Measurements from ENCODE around the gene HTR3C.
"Not testable (repeated sequence)": the region's sequence is repeated elsewhere in the genome, so short reads cannot be mapped to it uniquely, and the experiment has no call there.

HTR3C gene

DNA sequence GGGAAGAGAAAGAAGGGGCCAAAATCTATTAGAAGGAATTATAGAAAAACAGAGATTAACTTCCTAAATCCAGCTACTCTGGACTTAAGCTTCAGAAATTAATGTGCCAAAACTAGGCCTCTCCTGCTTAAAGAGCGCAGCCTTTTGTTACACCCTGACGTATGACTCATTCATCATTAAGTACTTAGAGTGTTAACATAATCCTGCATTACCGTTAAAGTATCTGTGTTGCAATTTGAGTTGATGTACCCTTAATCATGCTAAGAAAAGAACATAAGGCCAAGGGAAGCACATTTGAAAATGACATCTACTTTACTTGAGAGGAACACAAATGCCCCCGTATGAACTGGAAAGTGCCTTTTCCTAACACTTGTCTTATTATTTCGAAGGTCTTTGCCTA lies 13.4 kb upstream of the HTR3C start:
- no peaks in the 10 kb centered on the region for H3K4me1 ChIP-seq (ENCODE audit: control insufficient read depth, insufficient read depth, low read length)
- no peak overlapping the region for H3K9ac ChIP-seq (ENCODE audit: low read length)
- no peaks in the 10 kb centered on the region for H3K27me3 ChIP-seq (ENCODE audit: control insufficient read depth, insufficient read depth, low read length)
- H3K9me3 ChIP-seq (ENCODE audit: control insufficient read depth, low read length): no peaks in the 10 kb centered on the region
- H3K4me3 ChIP-seq (ENCODE audit: low read length): no peak overlapping the region
- no peaks in the 10 kb centered on the region for H3K36me3 ChIP-seq (ENCODE audit: control insufficient read depth, insufficient read depth, low read length)

DNA sequence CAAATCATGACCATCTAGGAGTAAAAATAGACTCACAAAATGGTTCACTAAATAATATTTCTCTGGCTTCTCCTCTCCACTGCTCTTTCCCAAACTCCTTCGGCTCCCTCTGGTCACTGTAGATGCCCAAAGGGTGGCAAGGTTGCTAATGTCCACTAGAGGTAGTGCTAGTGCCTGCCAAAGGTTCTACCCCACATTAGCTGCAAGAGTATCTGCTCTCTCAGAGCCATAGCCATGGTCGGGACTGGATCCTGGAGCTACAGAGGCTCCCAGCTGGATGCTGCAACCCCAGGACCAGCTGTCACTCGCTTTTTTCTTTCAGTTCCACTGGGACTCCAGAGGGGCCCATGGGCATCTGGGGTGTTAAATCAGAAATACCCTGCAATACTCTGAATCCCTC lies 12.8 kb upstream of the HTR3C start:
- Histone ChIP-seq H3K9ac (ENCODE audit: low read length) (no peak overlapping the region), H3K27me3 (ENCODE audit: control insufficient read depth, insufficient read depth, low read length) (no peaks in the 10 kb centered on the region), H3K9me3 (ENCODE audit: control insufficient read depth, low read length) (no peaks in the 10 kb centered on the region), H3K4me1 (ENCODE audit: control insufficient read depth, insufficient read depth, low read length) (no peaks in the 10 kb centered on the region), H3K36me3 (ENCODE audit: control insufficient read depth, insufficient read depth, low read length) (no peaks in the 10 kb centered on the region), H3K4me3 (ENCODE audit: low read length) (no peak overlapping the region)

DNA sequence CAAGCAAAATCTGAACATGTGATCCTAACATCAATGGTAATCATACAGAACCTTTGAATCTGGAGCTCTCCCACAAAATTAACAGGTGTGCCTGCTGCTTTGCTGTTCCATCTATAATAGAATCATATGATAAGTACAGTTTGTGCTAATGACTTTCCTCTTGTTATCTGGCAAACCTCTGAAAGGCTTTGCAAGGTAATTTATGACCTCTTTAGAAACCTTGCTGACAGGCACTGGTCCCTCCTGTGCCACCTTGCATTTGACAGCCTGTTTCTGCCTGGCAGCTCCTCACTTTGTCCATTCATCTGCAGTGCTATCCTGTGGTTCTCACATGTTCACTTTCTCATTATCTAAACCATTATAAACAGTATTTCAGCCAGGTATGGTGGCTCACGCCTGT lies 10.2 kb upstream of the HTR3C start:
- Histone ChIP-seq H3K9me3 (ENCODE audit: control insufficient read depth, low read length) (no peaks in the 10 kb centered on the region), H3K36me3 (ENCODE audit: control insufficient read depth, insufficient read depth, low read length) (no peaks in the 10 kb centered on the region), H3K27me3 (ENCODE audit: control insufficient read depth, insufficient read depth, low read length) (no peaks in the 10 kb centered on the region), H3K4me1 (ENCODE audit: control insufficient read depth, insufficient read depth, low read length) (no peaks in the 10 kb centered on the region), H3K9ac (ENCODE audit: low read length) (no peak overlapping the region), H3K4me3 (ENCODE audit: low read length) (no peak overlapping the region)

DNA sequence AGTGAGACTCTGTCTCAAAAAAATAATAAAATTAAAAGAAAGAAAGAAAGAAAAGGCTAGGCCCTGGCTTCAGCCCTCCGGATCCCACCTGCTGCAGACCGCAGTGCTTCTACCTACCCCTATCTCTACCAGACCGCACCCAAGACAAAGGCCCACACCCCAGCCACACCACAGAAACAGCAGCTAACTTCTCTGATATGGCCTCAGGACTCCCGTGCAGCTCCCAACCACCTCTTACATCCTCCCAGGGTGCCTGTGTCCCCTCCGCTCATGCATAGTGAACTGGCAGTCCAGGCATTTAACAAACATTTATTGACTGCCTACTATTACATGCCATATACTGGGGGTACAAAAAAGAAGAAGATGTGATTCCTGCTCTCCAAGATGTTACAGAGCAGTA lies 6.9 kb upstream of the HTR3C start:
- Histone ChIP-seq H3K36me3 (ENCODE audit: control insufficient read depth, insufficient read depth, low read length) (no peaks in the 10 kb centered on the region), H3K9me3 (ENCODE audit: control insufficient read depth, low read length) (no peaks in the 10 kb centered on the region), H3K4me3 (ENCODE audit: low read length) (no peak overlapping the region), H3K4me1 (ENCODE audit: control insufficient read depth, insufficient read depth, low read length) (no peaks in the 10 kb centered on the region), H3K27me3 (ENCODE audit: control insufficient read depth, insufficient read depth, low read length) (no peaks in the 10 kb centered on the region), H3K9ac (ENCODE audit: low read length) (no peak overlapping the region)

DNA sequence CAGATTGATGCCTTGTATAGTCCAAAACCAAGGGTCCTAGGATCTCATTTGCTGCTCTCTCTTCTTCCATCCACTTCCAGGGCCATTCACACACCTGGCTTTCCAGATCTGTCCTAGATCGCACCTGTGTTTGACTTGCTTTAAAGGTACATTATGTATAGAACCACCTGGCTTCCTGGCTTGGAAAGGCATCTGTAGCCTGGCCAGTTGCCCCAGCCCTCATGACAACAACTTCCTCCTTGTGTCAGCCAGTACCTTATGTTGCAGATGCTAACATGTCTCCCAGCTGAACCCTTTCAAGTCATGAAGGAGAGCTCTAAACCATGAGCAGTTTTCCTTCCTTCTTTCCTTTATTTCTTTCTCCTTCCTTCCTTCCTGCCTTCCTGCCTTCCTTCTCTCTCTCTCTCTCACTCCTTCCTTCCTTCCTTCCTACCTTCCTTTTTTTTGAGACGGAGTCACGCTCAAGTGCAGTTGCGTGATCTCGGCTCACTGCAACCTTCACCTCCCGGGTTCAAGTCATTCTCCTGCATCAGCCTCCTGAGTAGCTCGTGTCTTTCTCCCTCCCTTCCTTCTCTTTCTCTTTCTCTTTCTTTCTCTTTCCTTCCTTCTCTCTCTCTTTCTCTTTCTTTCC lies 2.5 kb upstream of the HTR3C start:
- Histone ChIP-seq H3K36me3 (ENCODE audit: control insufficient read depth, insufficient read depth, low read length) (no peaks in the 10 kb centered on the region), H3K27me3 (ENCODE audit: control insufficient read depth, insufficient read depth, low read length) (no peaks in the 10 kb centered on the region)

DNA sequence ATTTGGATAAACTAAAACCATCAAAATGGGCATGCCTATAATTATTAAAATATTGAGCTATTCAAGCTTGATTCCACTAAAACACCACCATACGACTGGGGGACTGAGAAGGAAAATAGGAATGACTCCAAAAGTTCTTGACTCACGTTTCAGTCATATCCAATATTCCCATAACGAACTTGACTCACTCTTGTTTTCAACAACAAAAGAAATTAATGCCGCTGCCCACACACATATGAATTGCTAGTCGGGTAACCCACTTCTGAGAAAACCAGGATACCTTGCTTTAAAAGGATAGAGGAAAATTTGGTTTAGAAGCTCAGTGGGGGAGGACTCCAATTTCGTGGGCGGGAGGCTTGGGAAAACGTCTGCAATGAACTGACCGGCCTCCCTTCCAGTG lies 5.2 kb downstream of the HTR3C start:
- Histone ChIP-seq H3K4me3 (ENCODE audit: low read length) (no peak overlapping the region), H3K4me1 (ENCODE audit: control insufficient read depth, insufficient read depth, low read length) (no peaks in the 10 kb centered on the region), H3K27me3 (ENCODE audit: control insufficient read depth, insufficient read depth, low read length) (no peaks in the 10 kb centered on the region), H3K9ac (ENCODE audit: low read length) (no peak overlapping the region), H3K9me3 (ENCODE audit: control insufficient read depth, low read length) (no peaks in the 10 kb centered on the region), H3K36me3 (ENCODE audit: control insufficient read depth, insufficient read depth, low read length) (no peaks in the 10 kb centered on the region)

More for the DNA sequence above, 2.5 kb upstream of the HTR3C start:
- Histone ChIP-seq H3K4me1 (ENCODE audit: control insufficient read depth, insufficient read depth, low read length) (no peaks in the 10 kb centered on the region), H3K9me3 (ENCODE audit: control insufficient read depth, low read length) (no peaks in the 10 kb centered on the region), H3K4me3 (ENCODE audit: low read length) (no peak overlapping the region), H3K9ac (ENCODE audit: low read length) (no peak overlapping the region)

DNA sequence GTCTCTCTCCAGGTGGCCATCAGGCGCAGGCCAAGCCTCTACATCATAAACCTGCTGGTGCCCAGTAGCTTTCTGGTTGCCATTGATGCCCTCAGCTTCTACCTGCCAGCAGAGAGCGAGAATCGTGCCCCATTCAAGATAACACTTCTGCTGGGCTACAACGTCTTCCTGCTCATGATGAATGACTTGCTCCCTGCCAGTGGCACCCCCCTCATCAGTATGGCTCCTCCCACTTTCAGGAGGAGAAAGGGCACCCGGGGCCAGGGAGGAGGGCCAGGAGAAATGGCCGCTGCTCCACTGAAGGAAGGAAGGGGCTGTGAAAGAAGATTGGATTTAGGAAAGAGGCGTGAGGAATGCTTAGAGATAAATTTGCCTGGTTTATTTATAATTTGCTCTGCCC lies 6.6 kb downstream of the HTR3C start:
- Histone ChIP-seq H3K9ac (ENCODE audit: low read length) (no peak overlapping the region), H3K4me1 (ENCODE audit: control insufficient read depth, insufficient read depth, low read length) (no peaks in the 10 kb centered on the region), H3K27me3 (ENCODE audit: control insufficient read depth, insufficient read depth, low read length) (no peaks in the 10 kb centered on the region), H3K9me3 (ENCODE audit: control insufficient read depth, low read length) (no peaks in the 10 kb centered on the region), H3K4me3 (ENCODE audit: low read length) (no peak overlapping the region), H3K36me3 (ENCODE audit: control insufficient read depth, insufficient read depth, low read length) (no peaks in the 10 kb centered on the region)

DNA sequence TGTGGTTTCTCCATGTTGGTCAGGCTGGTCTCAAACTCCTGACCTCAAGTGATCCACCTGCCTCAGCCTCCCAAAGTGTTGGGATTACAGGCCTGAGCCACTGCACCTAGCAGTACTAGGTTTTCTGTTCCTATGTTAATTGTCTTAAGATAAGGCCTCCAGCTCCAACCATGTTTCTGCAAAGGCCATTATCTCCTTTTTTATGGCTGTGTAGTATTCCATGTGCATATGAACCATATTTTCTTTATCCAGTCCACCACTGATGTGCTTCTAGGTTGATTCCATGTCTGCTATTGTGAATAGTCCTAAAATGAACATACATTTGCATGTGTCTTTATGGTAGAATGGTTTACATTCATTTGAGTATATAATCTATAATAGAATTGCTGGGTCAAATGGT lies 9.8 kb downstream of the HTR3C start:
- H3K4me3 ChIP-seq (ENCODE audit: low read length): no peak overlapping the region
- no peaks in the 10 kb centered on the region for H3K27me3 ChIP-seq (ENCODE audit: control insufficient read depth, insufficient read depth, low read length)
- H3K9ac ChIP-seq (ENCODE audit: low read length): no peak overlapping the region
- no peaks in the 10 kb centered on the region for H3K4me1 ChIP-seq (ENCODE audit: control insufficient read depth, insufficient read depth, low read length)
- no peaks in the 10 kb centered on the region for H3K9me3 ChIP-seq (ENCODE audit: control insufficient read depth, low read length)
- no peaks in the 10 kb centered on the region for H3K36me3 ChIP-seq (ENCODE audit: control insufficient read depth, insufficient read depth, low read length)

DNA sequence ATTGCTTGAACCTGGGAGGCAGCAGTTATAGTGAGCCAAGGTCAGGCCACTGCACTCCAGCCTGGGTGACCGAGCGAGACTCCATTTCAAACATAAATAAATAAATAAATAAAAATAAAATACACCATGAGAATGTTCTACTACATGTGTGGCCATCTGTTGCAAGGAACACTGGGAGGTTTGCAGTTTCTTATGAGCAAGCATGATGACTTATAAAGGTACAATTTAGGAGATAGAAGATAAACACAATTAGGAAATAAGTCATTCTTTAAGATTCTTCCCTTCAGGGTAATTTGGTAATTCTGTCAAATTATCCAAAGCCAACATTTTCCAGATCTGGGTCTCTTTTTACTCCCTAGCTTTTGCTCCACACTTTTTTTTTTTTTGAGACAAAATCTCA lies 13.4 kb downstream of the HTR3C start:
- Histone ChIP-seq H3K9me3 (ENCODE audit: control insufficient read depth, low read length) (no peaks in the 10 kb centered on the region), H3K36me3 (ENCODE audit: control insufficient read depth, insufficient read depth, low read length) (no peaks in the 10 kb centered on the region), H3K4me3 (ENCODE audit: low read length) (no peak overlapping the region), H3K27me3 (ENCODE audit: control insufficient read depth, insufficient read depth, low read length) (no peaks in the 10 kb centered on the region), H3K9ac (ENCODE audit: low read length) (no peak overlapping the region), H3K4me1 (ENCODE audit: control insufficient read depth, insufficient read depth, low read length) (no peaks in the 10 kb centered on the region)

DNA sequence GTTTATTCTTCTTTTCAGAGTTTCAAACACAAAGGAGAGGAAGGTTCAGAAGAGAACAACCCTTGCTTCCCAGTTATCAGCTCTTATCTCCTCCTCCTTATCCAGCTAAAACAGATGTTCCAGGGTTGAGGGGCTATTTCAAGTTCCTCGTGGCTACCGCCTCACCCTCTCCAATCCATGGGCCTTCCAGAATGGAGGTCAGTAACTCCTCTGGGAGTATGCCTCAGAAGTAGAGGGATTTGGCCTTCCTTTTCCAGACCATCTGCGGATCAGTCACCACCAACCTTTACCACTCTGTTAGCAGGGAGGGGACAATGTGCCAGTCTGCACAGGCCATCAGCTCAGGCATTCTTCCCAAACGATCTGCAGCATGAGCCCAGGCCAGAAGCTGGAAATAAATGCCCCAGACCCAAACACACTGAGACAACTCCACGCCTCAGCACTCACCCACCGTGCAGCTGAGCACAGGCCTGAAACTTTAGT lies 14.8 kb downstream of the HTR3C start:
- Histone ChIP-seq H3K36me3 (ENCODE audit: control insufficient read depth, insufficient read depth, low read length) (no peaks in the 10 kb centered on the region), H3K9me3 (ENCODE audit: control insufficient read depth, low read length) (no peaks in the 10 kb centered on the region), H3K4me1 (ENCODE audit: control insufficient read depth, insufficient read depth, low read length) (no peaks in the 10 kb centered on the region), H3K9ac (ENCODE audit: low read length) (no peak overlapping the region), H3K27me3 (ENCODE audit: control insufficient read depth, insufficient read depth, low read length) (no peaks in the 10 kb centered on the region), H3K4me3 (ENCODE audit: low read length) (no peak overlapping the region)

DNA sequence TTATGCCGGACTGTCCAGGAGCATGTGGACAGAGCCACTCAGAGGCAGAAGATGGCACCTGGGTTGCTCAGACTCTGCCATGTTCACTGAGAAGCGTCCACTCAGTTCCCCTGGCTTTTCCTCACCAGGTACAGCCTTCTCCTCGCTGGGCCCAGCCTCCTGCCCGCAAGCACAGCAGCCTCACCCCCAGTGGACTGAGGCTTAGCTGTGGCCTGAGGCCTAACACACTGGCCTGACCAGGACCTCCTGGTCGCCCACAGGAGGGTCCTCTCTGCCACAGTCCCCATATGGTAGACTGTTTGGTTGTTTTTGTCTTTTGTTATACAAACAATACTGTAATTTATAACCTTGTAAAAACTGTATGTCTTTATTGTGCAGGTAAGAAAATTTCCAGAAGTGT lies 15.5 kb downstream of the HTR3C start:
- H3K36me3 ChIP-seq (ENCODE audit: control insufficient read depth, insufficient read depth, low read length): no peaks in the 10 kb centered on the region
- no peaks in the 10 kb centered on the region for H3K9me3 ChIP-seq (ENCODE audit: control insufficient read depth, low read length)
- no peak overlapping the region for H3K9ac ChIP-seq (ENCODE audit: low read length)
- H3K4me1 ChIP-seq (ENCODE audit: control insufficient read depth, insufficient read depth, low read length): no peaks in the 10 kb centered on the region
- no peak overlapping the region for H3K4me3 ChIP-seq (ENCODE audit: low read length)
- no peaks in the 10 kb centered on the region for H3K27me3 ChIP-seq (ENCODE audit: control insufficient read depth, insufficient read depth, low read length)

DNA sequence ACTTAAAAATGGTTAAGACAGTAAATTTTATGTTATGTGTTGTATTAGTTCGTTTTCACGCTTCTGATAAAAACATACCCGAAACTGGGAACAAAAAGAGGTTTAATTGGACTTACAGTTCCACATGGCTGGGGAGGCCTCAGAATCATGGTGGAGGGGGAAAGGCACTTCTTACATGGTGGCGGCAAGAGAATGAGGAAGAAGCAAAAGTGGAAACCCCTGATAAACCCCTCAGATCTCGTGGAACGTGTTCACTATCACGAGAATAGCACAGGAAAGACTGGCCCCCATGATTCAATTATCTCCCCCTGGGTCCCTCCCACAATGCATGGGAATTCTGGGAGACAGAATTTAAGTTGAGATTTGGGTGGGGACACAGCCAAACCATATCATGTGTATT lies 18.3 kb downstream of the HTR3C start:
- not testable (repeated sequence) for H3K4me1 ChIP-seq (ENCODE audit: control insufficient read depth, insufficient read depth, low read length); H3K27me3 ChIP-seq (ENCODE audit: control insufficient read depth, insufficient read depth, low read length); H3K4me3 ChIP-seq (ENCODE audit: low read length); H3K9ac ChIP-seq (ENCODE audit: low read length); H3K9me3 ChIP-seq (ENCODE audit: control insufficient read depth, low read length); H3K36me3 ChIP-seq (ENCODE audit: control insufficient read depth, insufficient read depth, low read length)

DNA sequence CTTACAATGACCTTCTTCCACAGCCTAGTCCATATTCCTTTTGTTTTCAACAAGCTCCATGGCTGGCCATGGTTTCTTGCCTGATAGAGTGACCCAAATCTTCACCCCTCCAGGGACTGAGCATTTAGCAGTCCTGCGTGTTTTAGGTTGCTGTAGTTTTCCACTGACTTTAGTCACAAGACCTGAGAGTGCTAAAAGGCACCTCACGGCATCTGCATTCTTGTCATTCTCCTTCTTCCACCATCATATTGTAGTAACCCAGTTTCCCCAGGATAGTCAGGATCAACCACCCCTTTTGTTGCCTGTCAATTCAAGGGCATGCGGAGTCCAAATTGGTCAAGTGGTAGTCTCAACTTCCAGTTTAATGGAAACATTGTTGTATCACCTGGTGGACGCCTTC lies 20.8 kb downstream of the HTR3C start:
- no peak overlapping the region for H3K4me3 ChIP-seq (ENCODE audit: low read length)
- no peaks in the 10 kb centered on the region for H3K36me3 ChIP-seq (ENCODE audit: control insufficient read depth, insufficient read depth, low read length)
- no peak overlapping the region for H3K9ac ChIP-seq (ENCODE audit: low read length)
- no peaks in the 10 kb centered on the region for H3K9me3 ChIP-seq (ENCODE audit: control insufficient read depth, low read length)
- H3K4me1 ChIP-seq (ENCODE audit: control insufficient read depth, insufficient read depth, low read length): no peaks in the 10 kb centered on the region
- H3K27me3 ChIP-seq (ENCODE audit: control insufficient read depth, insufficient read depth, low read length): no peaks in the 10 kb centered on the region

Data from mucosa of stomach (tissue), 1 donor.